VCaP (cell line): Measurements from ENCODE around the gene ASXL3.

Source experiments
- H3K27ac ChIP-seq: fragments of 450-650 bp; 2 replicates; pipeline ENCODE4 v1.5.1; 2017
- CTCF ChIP-seq: fragments of 450-650 bp; conservative IDR thresholded peaks from 2 replicates; pipeline ENCODE4 v1.5.1; 2017; ENCODE audit warnings: mild to moderate bottlenecking, moderate library complexity

ASXL3 gene

GRCh38 chr18:33577685-33578517, at the start of gene ASXL3:
TSS of gene ASXL3 (plus strand) at chr18:33578219. CDS start at chr18:33578632, 413 bp downstream.
- no peak within 1 kb of the TSS for H3K27ac ChIP-seq
- no peak for TF ChIP-seq CTCF

GRCh38 chr18:33532978-33533377, 45.0 kb upstream of the ASXL3 start:
- TF ChIP-seq CTCF, result no peak
- H3K27ac ChIP-seq, result no peak overlapping the region

GRCh38 chr18:33536904-33537303, 41.1 kb upstream of the ASXL3 start:
- no peak for TF ChIP-seq CTCF
- no peak overlapping the region for H3K27ac ChIP-seq

- TF ChIP-seq CTCF, result no peak
- no peak overlapping the region for H3K27ac ChIP-seq
Observed at GRCh38 chr18:33538418-33539042, 39.5 kb upstream of the ASXL3 start.

- H3K27ac ChIP-seq, result no peak overlapping the region
- no peak for TF ChIP-seq CTCF
Observed at GRCh38 chr18:33540392-33540791, 37.6 kb upstream of the ASXL3 start.

- H3K27ac ChIP-seq, result no peak overlapping the region
- TF ChIP-seq CTCF, result no peak
Observed at GRCh38 chr18:33541316-33541715, 36.7 kb upstream of the ASXL3 start.

- no peak overlapping the region for H3K27ac ChIP-seq
- TF ChIP-seq CTCF, result no peak
Observed at GRCh38 chr18:33556846-33557245, 21.2 kb upstream of the ASXL3 start.
